ENCODE data around the gene DCTN5.

The DCTN5 gene

DNA sequence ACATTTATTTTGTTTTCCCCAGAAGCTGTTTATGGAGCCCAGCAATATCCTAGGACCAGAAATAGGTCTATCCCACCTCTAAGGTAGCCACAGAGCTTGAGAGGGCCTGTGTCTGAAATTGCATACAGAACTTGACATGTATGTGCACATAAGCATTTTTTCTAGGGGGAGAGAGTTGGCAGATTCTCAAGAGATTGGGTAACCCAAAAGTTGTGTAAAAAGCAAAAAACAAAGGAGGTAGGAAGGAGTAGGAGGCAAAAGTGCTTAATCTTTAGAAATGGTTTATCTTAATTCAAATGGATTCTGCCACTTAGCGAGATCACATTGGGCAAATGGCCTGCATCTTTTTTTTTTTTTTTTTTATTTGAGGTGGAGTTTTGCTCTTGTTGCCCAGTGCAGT lies 40.9 kb downstream of the DCTN5 start:
- H3K27me3 Mint-ChIP-seq (ENCODE audit: low read depth, poor library complexity): no peaks in the 10 kb centered on the region
- DNase-seq: no peak
- H3K36me3 Mint-ChIP-seq (ENCODE audit: low read depth): peaks cover 58% of the 10 kb centered on the region
- no peak for TF ChIP-seq CTCF (IDR thresholded peaks at IDR 0.05)
- H3K9me3 Mint-ChIP-seq: no peaks in the 10 kb centered on the region
- H3K4me3 Mint-ChIP-seq: no peak overlapping the region
- H3K4me1 Mint-ChIP-seq: peaks cover 43% of the 10 kb centered on the region
- H3K27ac Mint-ChIP-seq: no peak overlapping the region

- TF ChIP-seq CTCF (IDR thresholded peaks at IDR 0.05): no peak
- Mint-ChIP-seq H3K27me3 (ENCODE audit: low read depth, poor library complexity) (no peaks in the 10 kb centered on the region), H3K4me3 (no peak overlapping the region), H3K4me1 (peaks cover 38% of the 10 kb centered on the region), H3K9me3 (no peaks in the 10 kb centered on the region), H3K36me3 (ENCODE audit: low read depth) (peaks cover 70% of the 10 kb centered on the region), H3K27ac (no peak overlapping the region)
- no peak for DNase-seq
These were observed 42.2 kb downstream of the DCTN5 start for GRCh38 chr16:23683487-23683886.

GRCh38 chr16:23687034-23687808 lies 46.0 kb downstream of the DCTN5 start:
- Mint-ChIP-seq H3K36me3 (ENCODE audit: low read depth) (peaks cover 67% of the 10 kb centered on the region), H3K27me3 (ENCODE audit: low read depth, poor library complexity) (no peaks in the 10 kb centered on the region), H3K9me3 (no peaks in the 10 kb centered on the region), H3K4me1 (peaks cover 6% of the 10 kb centered on the region), H3K4me3 (no peak overlapping the region), H3K27ac (peak overlapping the region; percentile 32)
- no peak for DNase-seq
- TF ChIP-seq CTCF (IDR thresholded peaks at IDR 0.05): no peak

GRCh38 chr16:23689442-23690187 lies 48.3 kb downstream of the DCTN5 start:
- H3K27ac Mint-ChIP-seq: no peak overlapping the region

GRCh38 chr16:23690771-23691482 lies 49.7 kb downstream of the DCTN5 start:
- peaks cover 13% of the 10 kb centered on the region for H3K4me1 Mint-ChIP-seq
- peaks cover 36% of the 10 kb centered on the region for H3K36me3 Mint-ChIP-seq (ENCODE audit: low read depth)
- no peak overlapping the region for H3K27ac Mint-ChIP-seq
- H3K27me3 Mint-ChIP-seq (ENCODE audit: low read depth, poor library complexity): no peaks in the 10 kb centered on the region
- no peak for TF ChIP-seq CTCF (IDR thresholded peaks at IDR 0.05)
- H3K9me3 Mint-ChIP-seq: no peaks in the 10 kb centered on the region
- no peak overlapping the region for H3K4me3 Mint-ChIP-seq
- DNase-seq: no peak

More at GRCh38 chr16:23689442-23690187, 48.3 kb downstream of the DCTN5 start:
- Mint-ChIP-seq H3K9me3 (no peaks in the 10 kb centered on the region), H3K4me3 (no peak overlapping the region), H3K36me3 (ENCODE audit: low read depth) (peaks cover 44% of the 10 kb centered on the region), H3K27me3 (ENCODE audit: low read depth, poor library complexity) (no peaks in the 10 kb centered on the region), H3K4me1 (peaks cover 9% of the 10 kb centered on the region)
- no peak for TF ChIP-seq CTCF (IDR thresholded peaks at IDR 0.05)
- no peak for DNase-seq
